GM18519 (cell line): Measurements from ENCODE around the gene SYCP2.
A peak's percentile ranks its signal among the peaks of the same experiment; 100 is the strongest.
"Not testable (repeated sequence)": the region's sequence is repeated elsewhere in the genome, so short reads cannot be mapped to it uniquely, and the experiment has no call there.

Source experiments
- ATAC-seq: cut with Tn5 transposase; IDR thresholded peaks from one replicate; pipeline ENCODE4 v1.9.1; 2021; ENCODE audit warnings: mild to moderate bottlenecking, moderate library complexity; ENCODE audit not compliant: unreplicated experiment, low FRiP score

Gene SYCP2, protein sequence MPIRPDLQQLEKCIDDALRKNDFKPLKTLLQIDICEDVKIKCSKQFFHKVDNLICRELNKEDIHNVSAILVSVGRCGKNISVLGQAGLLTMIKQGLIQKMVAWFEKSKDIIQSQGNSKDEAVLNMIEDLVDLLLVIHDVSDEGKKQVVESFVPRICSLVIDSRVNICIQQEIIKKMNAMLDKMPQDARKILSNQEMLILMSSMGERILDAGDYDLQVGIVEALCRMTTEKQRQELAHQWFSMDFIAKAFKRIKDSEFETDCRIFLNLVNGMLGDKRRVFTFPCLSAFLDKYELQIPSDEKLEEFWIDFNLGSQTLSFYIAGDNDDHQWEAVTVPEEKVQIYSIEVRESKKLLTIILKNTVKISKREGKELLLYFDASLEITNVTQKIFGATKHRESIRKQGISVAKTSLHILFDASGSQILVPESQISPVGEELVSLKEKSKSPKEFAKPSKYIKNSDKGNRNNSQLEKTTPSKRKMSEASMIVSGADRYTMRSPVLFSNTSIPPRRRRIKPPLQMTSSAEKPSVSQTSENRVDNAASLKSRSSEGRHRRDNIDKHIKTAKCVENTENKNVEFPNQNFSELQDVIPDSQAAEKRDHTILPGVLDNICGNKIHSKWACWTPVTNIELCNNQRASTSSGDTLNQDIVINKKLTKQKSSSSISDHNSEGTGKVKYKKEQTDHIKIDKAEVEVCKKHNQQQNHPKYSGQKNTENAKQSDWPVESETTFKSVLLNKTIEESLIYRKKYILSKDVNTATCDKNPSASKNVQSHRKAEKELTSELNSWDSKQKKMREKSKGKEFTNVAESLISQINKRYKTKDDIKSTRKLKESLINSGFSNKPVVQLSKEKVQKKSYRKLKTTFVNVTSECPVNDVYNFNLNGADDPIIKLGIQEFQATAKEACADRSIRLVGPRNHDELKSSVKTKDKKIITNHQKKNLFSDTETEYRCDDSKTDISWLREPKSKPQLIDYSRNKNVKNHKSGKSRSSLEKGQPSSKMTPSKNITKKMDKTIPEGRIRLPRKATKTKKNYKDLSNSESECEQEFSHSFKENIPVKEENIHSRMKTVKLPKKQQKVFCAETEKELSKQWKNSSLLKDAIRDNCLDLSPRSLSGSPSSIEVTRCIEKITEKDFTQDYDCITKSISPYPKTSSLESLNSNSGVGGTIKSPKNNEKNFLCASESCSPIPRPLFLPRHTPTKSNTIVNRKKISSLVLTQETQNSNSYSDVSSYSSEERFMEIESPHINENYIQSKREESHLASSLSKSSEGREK (N-terminal part only)

DNA sequence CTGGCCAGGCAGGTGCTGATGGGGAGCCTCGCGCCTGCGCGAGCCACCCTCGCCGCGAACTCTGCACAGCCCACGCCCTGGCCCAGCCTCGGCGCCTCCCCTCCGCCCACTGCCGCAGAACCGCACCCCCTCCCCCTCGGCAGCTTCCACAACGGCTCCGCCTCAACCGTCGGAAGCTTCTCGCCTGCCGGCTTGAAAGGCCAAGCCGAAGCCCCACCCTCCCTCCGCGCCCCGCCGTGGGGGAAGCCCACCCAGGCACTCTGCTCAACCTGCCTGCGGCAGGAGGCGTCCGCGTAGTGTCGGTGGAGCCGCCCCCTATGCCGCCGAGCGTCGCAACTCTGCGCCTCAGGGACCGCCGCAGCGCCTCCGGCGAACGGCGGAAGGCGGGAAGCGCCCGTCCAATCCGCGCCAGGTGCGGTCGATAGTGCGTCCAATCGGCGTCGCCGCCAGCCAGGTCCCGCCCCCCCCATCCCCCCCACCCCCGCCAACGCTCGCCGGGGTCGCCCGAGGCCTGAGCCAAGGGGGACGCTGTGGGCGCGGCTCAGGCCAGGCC is at the start of gene SYCP2:
Gene SYCP2, minus strand, starts transcription at position 342 of the 553 bp plus-strand sequence. CDS start 11,224 bp downstream, outside the sequence.
- peak; percentile 12 for ATAC-seq

- no peak for ATAC-seq
These were observed 49.6 kb upstream of the SYCP2 start for GRCh38 chr20:59983076-59983475.

DNA sequence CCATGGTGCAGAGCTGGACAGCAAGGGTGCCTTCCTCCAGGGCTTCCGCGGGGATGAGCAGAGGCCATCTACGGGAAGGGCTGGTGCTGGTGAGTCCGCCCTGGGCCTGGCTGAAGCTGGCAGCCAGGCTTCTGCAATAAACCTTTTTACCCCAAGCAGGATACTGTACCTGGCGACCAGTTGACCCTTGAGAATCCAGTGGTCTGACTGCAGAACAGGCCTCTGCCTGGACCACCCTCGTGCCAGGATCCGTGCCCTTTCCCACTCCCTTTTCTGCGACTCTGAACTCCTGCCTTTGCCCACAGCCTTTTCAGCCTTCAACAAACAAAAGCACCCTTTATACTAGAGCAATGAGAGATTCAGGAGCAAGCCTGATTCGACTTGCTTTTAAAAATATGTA is 43.6 kb upstream of the SYCP2 start:
- ATAC-seq, result no peak

DNA sequence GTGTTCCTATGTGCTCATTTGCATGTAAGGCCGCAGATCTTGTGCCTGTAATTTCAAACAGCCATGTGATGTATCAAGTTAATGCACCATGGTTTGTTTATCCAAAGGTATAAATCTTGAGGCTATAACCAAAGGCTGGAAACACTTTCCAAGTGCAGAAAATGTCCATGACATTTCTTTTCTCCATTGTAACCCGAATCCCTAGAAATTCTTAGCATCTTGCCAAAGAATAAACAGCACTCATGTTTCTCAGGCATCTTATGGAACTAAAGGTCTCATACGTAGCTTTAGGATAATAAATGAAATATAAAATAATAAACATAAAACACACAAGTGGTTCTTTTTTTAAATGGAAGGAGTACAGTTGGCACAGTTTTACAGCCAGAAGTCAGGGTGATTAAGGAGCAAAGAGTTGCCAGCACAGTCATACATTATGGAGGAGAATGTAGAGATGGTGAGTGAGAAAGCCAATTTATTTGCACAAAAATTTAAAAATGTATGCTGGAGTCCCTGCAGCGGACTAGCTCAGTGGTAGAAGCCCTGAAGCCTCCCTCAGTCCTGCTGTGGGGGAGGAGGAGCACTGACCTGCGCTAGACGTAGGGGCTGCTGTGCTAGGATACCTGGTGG is 42.8 kb upstream of the SYCP2 start:
- ATAC-seq, result no peak

- no peak for ATAC-seq
These were observed 38.8 kb upstream of the SYCP2 start for GRCh38 chr20:59972037-59972801.

GRCh38 chr20:59971428-59971827 is 38.0 kb upstream of the SYCP2 start:
- ATAC-seq, result no peak

- no peak for ATAC-seq
These were observed 33.0 kb upstream of the SYCP2 start for GRCh38 chr20:59966428-59966827.

DNA sequence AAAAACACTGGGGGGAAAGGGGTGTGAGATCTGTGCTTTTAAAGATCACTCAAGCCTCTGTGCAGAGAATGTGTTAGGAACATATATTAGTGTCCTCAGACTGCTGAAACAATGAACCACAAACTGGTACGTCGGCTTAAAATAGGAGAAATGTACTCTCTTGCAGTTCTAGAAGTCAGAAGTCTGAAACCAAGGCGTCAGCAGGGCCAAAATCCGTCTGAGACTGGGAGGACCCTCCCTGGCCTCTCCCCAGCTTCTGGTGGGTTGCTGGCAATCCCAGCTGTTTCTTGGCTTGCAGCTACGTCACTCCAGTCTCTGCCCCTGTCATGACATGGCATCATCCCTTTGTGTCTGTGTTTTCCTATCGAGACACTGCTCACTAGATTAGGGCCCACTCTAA is 28.7 kb upstream of the SYCP2 start:
- ATAC-seq, result no peak

DNA sequence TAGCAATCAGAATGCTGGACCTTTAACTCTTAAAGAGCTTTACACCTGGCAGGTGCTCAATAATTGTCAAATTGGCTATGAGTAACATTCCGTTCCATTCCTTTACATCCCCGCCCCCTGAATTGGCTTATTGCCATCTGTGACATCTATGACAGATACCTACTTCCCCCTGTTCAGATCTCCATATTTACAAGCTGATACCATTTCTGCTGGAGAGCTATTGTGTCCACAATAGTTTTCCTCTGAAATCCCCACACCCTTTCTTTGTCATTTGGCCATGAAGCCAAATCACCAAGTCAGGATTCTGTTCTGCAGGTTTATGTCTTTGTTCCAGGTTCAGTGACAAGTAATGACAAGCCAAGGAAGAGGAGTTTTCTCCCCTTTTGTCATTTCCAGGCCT is 28.0 kb upstream of the SYCP2 start:
- no peak for ATAC-seq

GRCh38 chr20:59958626-59959025 is 25.2 kb upstream of the SYCP2 start:
- no peak for ATAC-seq

DNA sequence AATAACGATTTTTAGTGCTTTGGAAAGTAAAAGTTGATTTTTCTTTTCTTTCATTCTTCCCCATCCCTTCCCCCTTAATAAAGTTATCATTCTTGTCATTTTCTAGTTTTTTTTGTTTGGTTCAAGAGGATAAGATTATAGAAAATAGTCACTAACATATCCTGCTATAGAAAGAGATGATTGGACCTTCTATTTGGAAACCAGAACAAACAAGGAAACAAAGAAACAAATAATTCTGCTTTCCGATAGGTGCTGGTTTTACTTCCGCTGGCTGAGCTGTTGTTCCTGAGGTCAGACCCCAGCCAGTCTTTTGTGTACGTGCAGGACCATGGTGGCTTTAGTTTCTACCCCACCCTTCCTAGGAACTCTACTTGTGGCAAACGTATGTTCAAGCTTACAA is 24.7 kb upstream of the SYCP2 start, which contains the start of gene CDH26:
Gene CDH26, plus strand, starts transcription at position 301 of the 400 bp plus-strand sequence. CDS start 304 bp downstream, outside the sequence.
- ATAC-seq, result no peak

GRCh38 chr20:59957568-59957967 is 24.1 kb upstream of the SYCP2 start:
- ATAC-seq, result not testable (repeated sequence)

DNA sequence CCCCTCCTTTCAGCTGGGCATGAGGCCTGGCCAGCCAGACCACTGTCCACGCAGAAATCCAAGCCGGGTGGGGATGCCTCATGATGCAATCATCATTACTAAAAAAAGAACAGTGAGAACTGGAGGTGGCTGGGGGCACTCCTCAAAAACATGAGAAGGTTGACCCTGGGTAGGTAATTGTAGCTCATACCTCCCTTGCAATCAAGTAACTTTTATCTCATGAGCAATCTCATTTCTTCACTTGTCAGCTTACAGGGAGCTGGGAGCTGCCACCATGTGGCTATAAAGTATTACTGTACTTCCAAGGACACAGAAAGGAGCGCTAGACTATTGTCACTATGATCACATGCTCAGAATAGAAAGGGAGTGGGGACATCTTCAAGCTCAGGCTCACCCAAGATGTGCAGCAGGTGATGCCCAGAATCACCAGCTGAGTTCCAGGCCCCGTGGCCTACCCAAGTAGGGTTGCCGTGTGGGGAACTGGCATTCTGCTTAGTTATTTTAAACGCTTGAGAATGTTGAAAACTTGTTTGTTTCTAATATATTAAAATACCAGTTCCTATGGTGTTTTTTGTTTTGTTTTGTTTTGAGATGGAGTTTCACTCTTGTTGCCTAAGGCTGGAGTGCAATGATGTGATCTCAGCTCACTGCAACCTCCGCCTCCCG is 21.8 kb upstream of the SYCP2 start:
- ATAC-seq, result no peak

GRCh38 chr20:59954718-59955117 is 21.3 kb upstream of the SYCP2 start:
- no peak for ATAC-seq

DNA sequence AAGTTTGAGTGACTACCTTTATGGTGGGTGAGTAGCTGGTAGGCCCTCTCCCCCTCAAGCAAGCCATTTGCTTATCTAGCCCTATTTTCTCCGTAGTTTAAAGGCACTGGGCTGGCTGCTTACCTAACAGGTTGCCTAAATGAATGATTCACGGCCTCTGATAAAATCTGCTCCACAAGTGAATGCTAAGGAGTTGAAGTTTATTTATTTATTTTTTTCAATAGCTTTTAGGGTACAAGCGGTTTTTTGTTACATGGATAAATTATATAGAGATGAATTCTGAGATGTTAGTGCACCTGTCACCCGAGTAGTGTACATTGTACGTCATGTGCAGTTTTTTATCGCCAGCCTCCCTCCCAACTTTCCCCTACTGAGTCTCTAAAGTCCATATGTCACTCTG is 16.5 kb upstream of the SYCP2 start:
- no peak for ATAC-seq

GRCh38 chr20:59948828-59949720 is 15.6 kb upstream of the SYCP2 start:
- no peak for ATAC-seq

DNA sequence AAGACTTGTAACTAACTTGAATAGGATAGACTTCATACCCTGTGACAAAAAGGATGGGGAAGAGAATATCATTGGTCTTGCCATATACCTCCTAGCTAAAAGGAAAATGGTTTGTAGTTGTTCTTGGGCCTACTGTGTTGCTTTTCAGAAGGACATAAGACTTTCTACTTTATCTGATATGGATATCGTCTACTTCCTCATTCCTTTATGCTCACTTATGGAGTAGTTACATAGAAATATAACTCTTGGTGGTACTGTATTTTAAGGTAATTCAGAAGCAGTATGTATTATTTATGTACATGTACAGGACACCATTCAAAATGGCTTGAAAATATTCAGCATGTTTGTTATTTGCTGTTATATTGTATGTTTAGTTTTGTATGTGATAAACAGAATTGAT is 14.8 kb upstream of the SYCP2 start:
- ATAC-seq, result no peak

DNA sequence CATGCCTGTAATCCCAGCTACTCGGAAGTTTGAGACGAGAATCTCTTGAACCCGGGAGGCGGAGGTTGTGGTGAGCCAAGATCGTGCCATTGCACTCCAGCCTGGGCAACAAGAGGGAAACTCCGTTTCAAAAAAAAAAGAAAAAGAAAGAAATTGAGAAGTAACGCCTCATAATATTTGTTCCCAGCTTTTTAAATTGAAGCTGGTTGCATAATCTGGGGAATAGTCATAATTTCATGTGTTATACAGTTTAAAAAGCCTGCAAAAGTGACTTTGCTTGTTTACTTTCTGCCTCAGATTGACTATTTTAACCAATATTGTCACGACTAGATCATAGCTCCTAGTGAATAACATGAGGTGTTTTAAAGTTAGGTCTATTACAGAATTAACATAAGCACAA is 13.9 kb upstream of the SYCP2 start:
- no peak for ATAC-seq
